Measurements from ENCODE around the gene LIPG.
A peak's percentile ranks its signal among the peaks of the same experiment; 100 is the strongest.
"Not testable (repeated sequence)": the region's sequence is repeated elsewhere in the genome, so short reads cannot be mapped to it uniquely, and the experiment has no call there.

LIPG gene

GRCh38 chr18:49546719-49547273, 15.1 kb upstream of the LIPG start:
- DNase-seq (ENCODE audit: low spot score) = no peak

- DNase-seq (ENCODE audit: low spot score) = no peak
Observed at GRCh38 chr18:49547701-49548100, 14.2 kb upstream of the LIPG start.

GRCh38 chr18:49548229-49548636, 13.6 kb upstream of the LIPG start:
- DNase-seq (ENCODE audit: low spot score) = no peak

GRCh38 chr18:49550621-49551339, 11.1 kb upstream of the LIPG start:
- no peak for DNase-seq (ENCODE audit: low spot score)

GRCh38 chr18:49553003-49553402, 8.9 kb upstream of the LIPG start:
- no peak for DNase-seq (ENCODE audit: low spot score)

GRCh38 chr18:49555641-49556040, 6.2 kb upstream of the LIPG start:
- no peak for DNase-seq (ENCODE audit: low spot score)

GRCh38 chr18:49558356-49558755, 3.5 kb upstream of the LIPG start:
- no peak for DNase-seq (ENCODE audit: low spot score)

GRCh38 chr18:49559326-49559931, 2.4 kb upstream of the LIPG start:
- DNase-seq (ENCODE audit: low spot score) = not testable (repeated sequence)

GRCh38 chr18:49560277-49560623, 1.6 kb upstream of the LIPG start:
- DNase-seq (ENCODE audit: low spot score) = no peak

- DNase-seq (ENCODE audit: low spot score) = peak; percentile 75
Observed at GRCh38 chr18:49560624-49561288, 1.1 kb upstream of the LIPG start.

GRCh38 chr18:49562481-49563129, 748 bp downstream of the LIPG start:
- DNase-seq (ENCODE audit: low spot score) = no peak

GRCh38 chr18:49563130-49563540, 1.3 kb downstream of the LIPG start:
- no peak for DNase-seq (ENCODE audit: low spot score)

GRCh38 chr18:49563701-49564517, 2.1 kb downstream of the LIPG start:
- DNase-seq (ENCODE audit: low spot score) = no peak

- no peak for DNase-seq (ENCODE audit: low spot score)
Observed at GRCh38 chr18:49564518-49564834, 2.6 kb downstream of the LIPG start.

GRCh38 chr18:49565101-49565500, 3.2 kb downstream of the LIPG start:
- DNase-seq (ENCODE audit: low spot score) = no peak

- no peak for DNase-seq (ENCODE audit: low spot score)
Observed at GRCh38 chr18:49565612-49566011, 3.8 kb downstream of the LIPG start.

GRCh38 chr18:49566217-49566770, 4.4 kb downstream of the LIPG start:
- no peak for DNase-seq (ENCODE audit: low spot score)

GRCh38 chr18:49566985-49567384, 5.1 kb downstream of the LIPG start:
- DNase-seq (ENCODE audit: low spot score) = no peak

- peak; percentile 5 for DNase-seq (ENCODE audit: low spot score)
Observed at GRCh38 chr18:49569724-49570123, 7.9 kb downstream of the LIPG start.

- DNase-seq (ENCODE audit: low spot score) = no peak
Observed at GRCh38 chr18:49570836-49571235, 9.0 kb downstream of the LIPG start.

- no peak for DNase-seq (ENCODE audit: low spot score)
Observed at GRCh38 chr18:49572611-49573345, 10.9 kb downstream of the LIPG start.

All from D341Med (cell line).